ENCODE data around the gene JAG2.

The JAG2 gene

GRCh38 chr14:105178069-105178867 is 9.7 kb upstream of the JAG2 start:
- H3K27me3 ChIP-seq (ENCODE audit: insufficient read depth, poor library complexity, severe bottlenecking), result no peaks in the 10 kb centered on the region
- no peak overlapping the region for H3K4me3 ChIP-seq (replicated peaks; ENCODE audit: insufficient read depth, low read length)
- DNase-seq (ENCODE audit: low read depth in 1 of 2, low spot score in 1 of 2), result no peak
- no peak for TF ChIP-seq CTCF (IDR thresholded peaks at IDR 0.05; ENCODE audit: insufficient read depth, low read length)
- no peak for TF ChIP-seq POLR2AphosphoS5 (IDR thresholded peaks at IDR 0.05; ENCODE audit: low read depth)
- TF ChIP-seq REST (IDR thresholded peaks at IDR 0.05; ENCODE audit: insufficient replicate concordance, low read depth), result no peak
- no peak for TF ChIP-seq GABPA (IDR thresholded peaks at IDR 0.05; ENCODE audit: low read depth)
- no peak for TF ChIP-seq SPI1 (IDR thresholded peaks at IDR 0.05; ENCODE audit: borderline replicate concordance, low read depth)
- H3K27ac ChIP-seq (replicated peaks), result no peak overlapping the region

GRCh38 chr14:105177082-105177481 is 8.5 kb upstream of the JAG2 start:
- no peak for TF ChIP-seq GABPA (IDR thresholded peaks at IDR 0.05; ENCODE audit: low read depth)
- TF ChIP-seq CTCF (IDR thresholded peaks at IDR 0.05; ENCODE audit: insufficient read depth, low read length), result no peak
- no peak for TF ChIP-seq REST (IDR thresholded peaks at IDR 0.05; ENCODE audit: insufficient replicate concordance, low read depth)
- TF ChIP-seq SPI1 (IDR thresholded peaks at IDR 0.05; ENCODE audit: borderline replicate concordance, low read depth), result no peak
- TF ChIP-seq POLR2AphosphoS5 (IDR thresholded peaks at IDR 0.05; ENCODE audit: low read depth), result no peak
- Histone ChIP-seq H3K4me3 (replicated peaks; ENCODE audit: insufficient read depth, low read length) (no peak overlapping the region), H3K27ac (replicated peaks) (no peak overlapping the region), H3K27me3 (ENCODE audit: insufficient read depth, poor library complexity, severe bottlenecking) (peaks cover under 1% of the 10 kb centered on the region)
- DNase-seq (ENCODE audit: low read depth in 1 of 2, low spot score in 1 of 2), result no peak

GRCh38 chr14:105176513-105176912 is 7.9 kb upstream of the JAG2 start:
- TF ChIP-seq CTCF (IDR thresholded peaks at IDR 0.05; ENCODE audit: insufficient read depth, low read length) (no peak), SPI1 (IDR thresholded peaks at IDR 0.05; ENCODE audit: borderline replicate concordance, low read depth) (no peak), GABPA (IDR thresholded peaks at IDR 0.05; ENCODE audit: low read depth) (no peak), POLR2AphosphoS5 (IDR thresholded peaks at IDR 0.05; ENCODE audit: low read depth) (no peak), REST (IDR thresholded peaks at IDR 0.05; ENCODE audit: insufficient replicate concordance, low read depth) (no peak)
- Histone ChIP-seq H3K4me3 (replicated peaks; ENCODE audit: insufficient read depth, low read length) (no peak overlapping the region), H3K27me3 (ENCODE audit: insufficient read depth, poor library complexity, severe bottlenecking) (peaks cover 5% of the 10 kb centered on the region), H3K27ac (replicated peaks) (no peak overlapping the region)
- DNase-seq (ENCODE audit: low read depth in 1 of 2, low spot score in 1 of 2), result no peak

Data from HL-60 (cell line).